Smooth muscle cell of the brain vasculature (primary cell): ENCODE data around the gene ATP1B3.
"Not testable (repeated sequence)": the region's sequence is repeated elsewhere in the genome, so short reads cannot be mapped to it uniquely, and the experiment has no call there.

Source experiments
- DNase-seq: peaks from one replicate; pipeline ENCODE4 v3.0.0-alpha.2; 2012; ENCODE audit warnings: low read depth, low spot score

ATP1B3 gene

GRCh38 chr3:141904203-141904602 lies 27.8 kb downstream of the ATP1B3 start:
- no peak for DNase-seq

- no peak for DNase-seq
Observed at GRCh38 chr3:141905129-141905528, 28.7 kb downstream of the ATP1B3 start.

DNA sequence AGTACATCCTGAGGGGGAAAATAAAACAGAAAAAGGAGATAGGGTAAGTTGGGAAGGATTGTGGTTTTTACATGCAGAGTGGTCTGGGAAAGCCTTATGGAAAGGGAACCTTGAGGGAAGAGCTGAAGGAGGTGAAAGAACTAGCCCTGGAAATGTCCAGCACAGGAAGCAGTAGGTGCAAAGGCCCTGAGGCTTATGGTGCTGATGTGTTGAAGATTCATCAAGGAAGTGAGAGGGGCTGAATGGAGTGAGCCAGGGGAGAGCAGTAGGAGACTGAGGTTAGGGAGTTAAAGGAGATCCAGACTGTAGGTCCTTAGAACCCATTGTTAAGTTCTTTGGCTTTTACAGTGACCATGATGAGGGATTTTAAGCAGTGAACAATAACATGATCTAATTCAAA lies 33.0 kb downstream of the ATP1B3 start:
- DNase-seq: no peak

DNA sequence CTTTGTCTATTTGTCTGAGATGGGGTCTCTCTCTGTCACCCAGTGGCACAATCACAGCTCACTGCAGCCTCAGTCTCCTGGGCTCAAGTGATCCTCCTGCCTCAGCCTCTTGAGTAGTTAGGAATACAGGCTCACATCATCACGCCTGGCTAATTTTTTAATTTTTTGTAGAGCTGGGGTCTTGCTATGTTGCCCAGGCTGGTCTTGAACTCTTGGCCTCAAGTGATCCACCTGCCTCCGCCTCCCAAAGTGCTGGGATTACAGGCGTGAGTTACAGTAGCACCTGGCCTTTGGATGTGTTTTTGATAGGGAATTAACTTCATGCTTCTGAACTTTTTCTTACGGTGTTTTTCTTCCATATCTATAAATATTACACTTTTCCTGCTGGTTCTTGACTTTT lies 33.5 kb downstream of the ATP1B3 start:
- DNase-seq: not testable (repeated sequence)

DNA sequence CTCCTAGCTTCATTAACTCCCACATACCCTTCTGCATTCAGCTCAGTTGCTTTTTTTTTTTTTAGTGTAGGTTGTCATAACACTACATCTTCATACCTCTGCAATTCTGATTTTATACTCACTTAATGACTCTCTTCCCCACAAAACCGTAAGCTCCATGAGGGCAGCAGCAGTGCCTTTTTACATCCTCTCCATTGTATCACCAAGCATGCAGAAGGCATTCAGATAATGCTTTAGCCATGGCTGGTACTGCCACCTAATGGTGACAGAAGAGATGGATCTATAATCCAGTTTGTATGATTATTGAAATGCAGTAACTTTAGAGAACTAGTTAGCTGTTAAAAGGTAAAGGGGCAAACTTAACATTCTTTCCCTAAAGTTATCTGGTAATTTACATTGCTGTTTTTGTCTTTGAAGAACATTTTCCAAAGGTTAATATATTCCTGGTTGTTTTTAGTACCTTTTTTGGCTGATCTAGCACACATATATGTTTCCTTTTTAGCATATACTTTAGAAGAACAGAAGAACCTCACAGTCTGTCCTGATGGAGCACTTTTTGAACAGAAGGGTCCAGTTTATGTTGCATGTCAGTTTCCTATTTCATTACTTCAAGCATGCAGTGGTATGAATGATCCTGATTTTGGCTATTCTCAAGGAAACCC lies 36.8 kb downstream of the ATP1B3 start:
- peak; percentile 20 for DNase-seq

DNA sequence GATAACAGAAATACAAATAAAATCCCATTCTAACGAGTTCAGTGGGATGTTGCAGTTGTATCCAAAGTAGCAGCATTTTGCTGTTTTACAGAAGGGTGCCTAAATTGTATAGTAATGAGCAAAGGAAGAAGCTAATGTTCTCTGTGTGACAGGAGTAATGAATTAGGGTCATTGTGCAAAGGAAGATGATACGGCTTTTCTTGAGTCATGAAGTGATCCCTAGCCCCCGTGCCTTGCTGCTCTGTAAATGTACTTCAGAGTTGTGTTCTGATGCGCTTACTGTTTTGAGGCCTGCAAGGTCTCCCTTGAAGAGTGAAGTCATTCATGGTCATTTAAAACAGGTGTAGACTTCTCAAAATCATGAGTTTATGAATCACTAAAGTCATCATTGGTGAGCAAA lies 37.9 kb downstream of the ATP1B3 start:
- no peak for DNase-seq

DNA sequence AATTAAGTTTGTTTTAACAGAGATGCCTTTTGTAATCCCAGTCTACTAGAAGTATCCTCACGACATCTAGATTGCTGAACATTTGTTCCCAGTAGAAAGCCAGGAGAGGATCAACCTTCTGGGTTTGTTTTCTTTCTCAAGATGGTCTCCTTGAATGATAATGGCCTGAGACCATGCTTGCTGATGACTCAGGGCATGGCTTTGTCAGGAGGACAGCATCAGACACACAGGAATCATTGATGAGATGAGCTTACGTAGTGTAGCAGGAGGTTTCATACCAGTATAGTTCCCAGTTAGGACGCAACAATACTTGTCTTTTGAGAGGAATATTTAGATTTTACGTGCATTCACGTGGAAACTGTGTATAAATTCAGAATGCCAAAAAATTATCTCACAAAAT lies 38.6 kb downstream of the ATP1B3 start:
- no peak for DNase-seq

DNA sequence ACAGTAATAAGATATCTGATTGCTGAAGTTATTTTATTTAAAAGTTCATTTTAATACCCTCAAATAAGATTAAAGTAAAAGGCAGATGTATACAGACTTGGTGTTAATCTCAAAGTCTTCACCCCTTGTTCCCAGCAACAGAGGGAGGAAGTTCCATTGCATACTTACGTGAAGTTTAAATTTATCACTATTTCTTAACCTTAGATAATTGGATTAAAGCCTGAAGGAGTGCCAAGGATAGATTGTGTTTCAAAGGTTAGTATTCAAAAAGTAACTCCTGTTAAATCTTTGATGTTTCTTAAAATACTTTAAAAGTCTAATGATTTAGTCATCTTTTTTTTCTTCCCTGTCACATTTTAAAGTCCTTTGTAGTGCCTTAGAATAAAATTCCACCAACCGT lies 39.3 kb downstream of the ATP1B3 start:
- DNase-seq: no peak

- no peak for DNase-seq
Observed at GRCh38 chr3:141920701-141921100, 44.3 kb downstream of the ATP1B3 start.

DNA sequence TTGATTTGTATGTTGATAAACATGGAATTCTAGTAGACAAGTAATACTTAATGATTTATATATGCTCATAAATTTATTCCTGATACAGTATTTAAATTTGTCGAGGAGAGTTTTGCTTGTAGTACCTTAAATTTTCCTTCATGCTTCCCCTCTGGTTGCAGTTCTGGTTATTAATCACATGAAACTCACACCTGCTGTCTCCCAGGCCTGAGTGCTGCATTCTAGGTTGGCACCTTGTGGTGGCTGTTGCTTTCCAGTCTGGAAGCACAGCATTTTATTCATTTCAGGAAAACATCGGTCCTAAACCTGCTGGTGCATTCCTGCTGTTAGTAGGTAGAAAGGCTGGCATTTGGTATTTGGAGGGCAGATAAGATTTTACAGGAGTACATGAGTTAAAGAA lies 44.9 kb downstream of the ATP1B3 start:
- DNase-seq: no peak

- not testable (repeated sequence) for DNase-seq
Observed at GRCh38 chr3:141925677-141926076, 49.2 kb downstream of the ATP1B3 start.

DNA sequence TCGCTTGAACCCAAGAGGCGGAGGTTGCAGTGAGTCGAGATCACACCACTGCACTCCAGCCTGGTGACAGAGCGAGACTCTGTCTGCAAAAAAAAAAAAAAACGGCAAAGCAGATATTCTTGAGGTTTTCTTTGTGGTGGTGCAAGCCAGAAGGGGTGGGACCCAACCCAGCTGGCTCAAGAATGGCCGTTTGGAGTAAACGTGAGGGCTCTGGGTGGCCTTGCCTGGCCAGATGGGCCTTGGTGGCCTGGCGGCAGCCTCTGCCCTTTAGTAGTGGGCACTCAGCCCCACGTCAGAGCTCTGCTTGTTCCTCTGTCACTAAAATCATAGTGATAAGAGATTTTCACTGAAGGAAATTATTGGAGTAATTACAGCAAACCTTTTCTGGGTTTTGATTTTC lies 50.5 kb downstream of the ATP1B3 start:
- DNase-seq: no peak

- DNase-seq: no peak
Observed at GRCh38 chr3:141928631-141929270, 52.3 kb downstream of the ATP1B3 start.

DNA sequence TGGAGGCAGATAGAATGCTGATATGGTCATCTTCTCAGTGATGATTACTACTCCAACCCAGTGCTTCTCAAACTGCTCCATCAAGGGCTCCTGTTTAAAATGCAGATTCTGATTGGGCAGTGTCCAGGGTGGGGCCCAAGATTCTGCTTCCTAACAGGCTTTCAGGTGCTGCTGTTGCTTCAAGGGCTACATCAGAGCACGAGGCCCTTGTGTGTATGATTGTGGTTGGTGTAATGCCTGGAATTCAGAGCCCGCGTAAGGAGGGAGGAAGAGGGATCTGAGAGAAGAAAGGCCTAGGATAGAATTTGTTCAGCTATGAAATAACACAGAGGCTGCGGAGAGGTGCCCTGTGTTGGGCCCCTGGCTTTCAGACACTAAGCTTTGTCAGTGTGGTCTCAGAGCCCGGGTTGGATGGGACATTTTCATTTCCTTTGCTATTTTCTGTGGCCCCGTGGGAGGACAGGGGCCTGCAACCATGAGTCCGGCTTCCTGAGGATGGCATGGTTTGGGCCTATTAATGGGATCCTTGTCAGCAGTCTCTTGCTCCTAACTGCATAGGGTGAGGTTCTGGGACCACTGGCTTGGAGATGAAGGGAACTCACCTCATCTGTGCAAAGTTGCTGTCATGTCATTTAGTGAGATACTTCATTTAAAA lies 53.0 kb downstream of the ATP1B3 start:
- DNase-seq: no peak

- no peak for DNase-seq
Observed at GRCh38 chr3:141930801-141931200, 54.4 kb downstream of the ATP1B3 start.

DNA sequence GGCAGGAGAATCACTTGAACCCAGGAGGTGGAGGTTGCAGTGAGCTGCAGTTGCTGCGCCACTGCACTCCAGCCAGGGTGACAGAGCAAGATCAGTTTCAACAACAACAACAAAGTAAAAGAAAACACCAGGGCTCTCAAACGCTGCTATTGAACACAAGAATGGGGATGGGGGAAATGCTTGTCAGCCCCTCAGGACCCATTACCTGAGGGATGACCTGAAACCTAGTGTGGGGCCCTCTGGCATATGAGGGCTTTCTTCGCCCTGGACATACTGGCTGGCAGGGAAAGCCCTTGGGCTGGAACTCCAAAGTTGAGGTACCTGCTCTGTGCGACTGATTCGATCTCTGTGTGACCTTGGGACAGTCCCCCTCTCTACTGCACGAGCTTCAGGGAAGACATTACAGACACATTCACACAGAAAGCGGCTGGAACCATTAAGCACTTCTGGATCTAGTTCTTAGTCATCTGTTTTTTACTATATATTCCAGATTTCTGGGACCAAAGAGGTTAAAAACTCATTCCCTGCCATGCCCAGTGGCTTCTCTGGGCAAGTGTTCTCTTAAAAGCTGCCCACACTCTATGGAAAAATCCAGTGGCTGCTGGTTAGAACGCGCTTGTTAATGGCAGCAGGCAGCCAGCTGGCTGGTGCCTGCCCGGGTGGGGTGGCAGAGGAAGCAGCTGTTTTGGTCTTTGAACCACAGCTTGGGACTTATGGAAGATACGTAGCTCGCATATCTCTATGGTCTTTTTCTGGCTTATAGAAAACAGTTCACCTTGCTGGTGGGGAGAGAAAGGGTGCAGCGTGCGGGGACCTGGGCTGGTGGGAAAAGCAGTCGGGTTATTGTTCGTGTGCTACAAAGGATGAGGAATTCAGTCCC lies 57.2 kb downstream of the ATP1B3 start:
- no peak for DNase-seq

DNA sequence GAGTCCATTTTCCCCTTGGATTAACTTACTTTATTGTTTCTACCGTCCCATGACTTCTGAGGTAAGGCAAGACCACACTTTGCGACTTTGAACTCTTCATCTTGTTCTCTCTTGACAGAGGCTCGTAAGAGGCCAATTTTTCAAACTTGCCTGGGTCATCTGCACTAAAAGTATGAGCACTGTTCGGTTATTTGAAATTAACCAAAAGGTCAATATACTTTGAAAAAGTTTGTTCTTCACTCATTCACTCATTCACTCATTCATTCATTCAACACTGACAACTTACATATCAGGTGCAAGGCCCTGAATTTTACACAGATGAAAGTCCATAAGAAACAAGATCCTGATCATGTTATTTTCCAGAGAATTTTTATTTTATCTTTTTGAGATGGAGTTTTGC lies 57.9 kb downstream of the ATP1B3 start:
- DNase-seq: no peak

DNA sequence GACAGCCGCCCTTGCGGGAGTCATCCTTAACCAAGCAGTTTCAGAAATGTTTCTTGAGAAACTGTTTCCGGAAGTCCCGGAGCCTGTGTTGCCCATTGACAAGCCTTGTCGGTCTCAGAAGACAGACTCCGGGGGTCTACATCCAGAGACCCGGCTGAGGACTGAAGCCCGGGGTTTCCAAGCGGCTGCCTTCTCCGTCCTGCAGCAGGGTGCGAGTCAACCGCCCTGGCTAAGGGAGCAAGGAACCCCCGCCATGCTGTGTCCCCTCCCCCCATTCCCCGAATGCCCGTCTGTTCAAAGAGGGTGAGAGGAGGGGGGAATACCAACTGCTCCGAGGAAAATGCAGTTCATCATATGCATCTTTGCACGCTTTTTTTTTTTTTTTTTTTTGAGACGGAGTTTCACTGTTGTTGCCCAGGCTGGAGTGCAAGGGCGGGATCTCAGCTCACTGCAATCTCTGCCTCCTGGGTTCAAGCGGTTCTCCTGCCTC lies 61.6 kb downstream of the ATP1B3 start:
- no peak for DNase-seq

GRCh38 chr3:141939759-141940158 lies 63.3 kb downstream of the ATP1B3 start:
- no peak for DNase-seq

GRCh38 chr3:141940194-141940776 lies 63.8 kb downstream of the ATP1B3 start:
- no peak for DNase-seq

DNA sequence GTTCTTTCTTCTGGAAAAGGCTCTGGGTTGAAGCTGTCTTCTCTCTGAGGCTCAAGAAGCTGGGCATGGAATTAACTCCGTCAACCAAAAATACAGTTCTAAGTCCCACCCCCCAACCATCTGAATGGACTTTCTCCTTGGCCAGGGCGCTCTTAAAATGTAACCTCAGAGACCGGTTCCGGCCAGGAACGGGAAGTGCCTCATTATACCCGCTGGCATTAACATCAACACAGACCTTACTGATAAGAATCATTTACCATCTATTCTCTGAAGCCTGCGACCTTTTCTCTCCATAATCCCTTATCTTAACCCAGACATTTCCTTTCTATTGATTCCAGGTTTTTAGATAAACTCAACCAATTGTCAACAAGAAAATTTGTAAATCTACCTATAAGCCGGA lies 64.7 kb downstream of the ATP1B3 start:
- DNase-seq: no peak

DNA sequence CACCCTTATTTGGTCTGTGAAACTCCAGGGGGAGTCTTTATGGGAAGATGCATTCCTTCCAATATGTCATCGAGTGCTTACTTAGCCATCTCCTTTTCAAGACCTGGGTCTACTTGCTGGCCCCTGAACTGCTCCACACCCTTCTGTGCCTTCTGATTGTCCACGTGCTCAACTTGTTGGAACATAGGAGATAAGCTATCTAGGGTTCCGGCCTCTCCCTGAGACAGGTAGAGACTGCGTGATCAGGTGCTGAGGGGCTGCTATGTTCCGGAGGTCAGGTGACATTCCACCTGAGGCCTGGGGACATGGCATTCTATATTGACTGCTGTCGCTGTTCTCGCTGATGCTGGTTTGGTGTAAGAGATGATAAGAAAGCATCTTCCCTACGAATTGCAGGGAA lies 65.6 kb downstream of the ATP1B3 start:
- DNase-seq: no peak
